K562 (cell line): Measurements from ENCODE around the gene CORO6. TPM values are rescaled to one million over a fixed set of nuclear protein-coding genes. Genes with fewer than 3 reads are reported as not detected.

Source experiments
- ATAC-seq: fragments of 200-7000 bp; cut with Tn5 transposase; 3 replicates; pipeline ENCODE4 v1.9.1; 2020; ENCODE audit warnings: moderate library complexity
- BruUV-seq: library from RNA; stranded (reverse); fragments of 400-500 nt; replicated peaks from 2 replicates; lab custom pipeline; 2021; lab: Mats Ljungman, UMichigan
- CTCF ChIA-PET: fragments of 300-600 bp; formaldehyde crosslinking; extraction: SDS; loops from one replicate; lab custom pipeline; 2021; ENCODE audit warnings: low intra/inter-chr PET ratio; lab: Yijun Ruan, JAX
- POLR2A ChIA-PET: fragments of 300-600, 350-650 bp; sonication (Branson Sonifier 250); formaldehyde crosslinking; extraction: SDS; loops from one replicate; lab custom pipeline; 2021; ENCODE audit warnings: antibody characterized with exemption, inconsistent platforms; lab: Yijun Ruan, JAX
- DNase-seq, 4 experiments: peaks; one replicate each; pipeline versions ENCODE4 v3.0.0 to v3.0.0-alpha.2; 2011 to 2018; ENCODE audit warnings: low spot score in 3 of 4, mixed read lengths in 3 of 4; ENCODE audit errors: extremely low read depth in 1 of 4
- FAIRE-seq: peaks from 2 replicates; lab custom pipeline; 2011; peaks lifted over from hg19 to GRCh38; lab: Jason Lieb, UNC
- H2AFZ ChIP-seq: 2 replicates; pipeline ENCODE4 v1.6.0; 2011; ENCODE audit warnings: low read depth, low read length, control low read depth, inconsistent platforms
- H3K27ac ChIP-seq: fragments of 200-600 bp; 3 replicates; pipeline ENCODE4 v1.8.0; 2011; ENCODE audit warnings: low read depth, mild to moderate bottlenecking, control low read depth, inconsistent platforms, low read length, moderate library complexity, mixed read lengths; ENCODE audit errors: extremely low read depth
- H3K27me3 ChIP-seq, 2 experiments: fragments of 300-600 bp in 1 of 2; 2 replicates in 1 of 2; 3 replicates in 1 of 2; pipeline versions ENCODE4 v1.6.0 to v1.8.0; 2011; ENCODE audit warnings: inconsistent platforms in 2 of 2, low read length in 2 of 2, mild to moderate bottlenecking in 1 of 2, mixed read lengths in 1 of 2, moderate library complexity in 1 of 2; ENCODE audit not compliant: control insufficient read depth in 2 of 2, insufficient read depth in 2 of 2
- H3K36me3 ChIP-seq: fragments of 300-600 bp; 3 replicates; pipeline ENCODE4 v1.8.0; 2011; ENCODE audit warnings: mild to moderate bottlenecking, low read length, inconsistent platforms; ENCODE audit not compliant: control insufficient read depth, insufficient read depth
- H3K4me1 ChIP-seq, 2 experiments: fragments of 200-600 bp in 1 of 2; replicated peaks in 1 of 2; 2 replicates in 1 of 2; 3 replicates in 1 of 2; pipeline versions ENCODE4 v1.5.1 to v1.8.0; 2011; ENCODE audit warnings: inconsistent platforms in 2 of 2, low read length in 2 of 2, mild to moderate bottlenecking in 1 of 2, mixed read lengths in 1 of 2, moderate library complexity in 1 of 2; ENCODE audit not compliant: control insufficient read depth in 2 of 2, insufficient read depth in 2 of 2
- H3K4me2 ChIP-seq: 2 replicates; pipeline ENCODE4 v1.6.1; 2011; ENCODE audit warnings: low read length, control low read depth, inconsistent platforms, mixed read lengths; ENCODE audit not compliant: insufficient read depth
- H3K4me3 ChIP-seq: fragments of 200-600 bp; sonication (generic), shearing (Covaris generic); 2 replicates; pipeline ENCODE4 v1.5.1; 2016; ENCODE audit warnings: control low read depth, inconsistent platforms
- H3K79me2 ChIP-seq: fragments of 200-600 bp; 3 replicates; pipeline ENCODE4 v1.8.0; 2011; ENCODE audit warnings: low read length, inconsistent platforms; ENCODE audit not compliant: control insufficient read depth, insufficient read depth
- H3K9ac ChIP-seq, 2 experiments: 2 replicates each; pipeline versions ENCODE4 v1.6.0 to v1.6.1; 2011; ENCODE audit warnings: low read depth in 2 of 2, low read length in 2 of 2, control low read depth in 1 of 2, inconsistent platforms in 1 of 2, mild to moderate bottlenecking in 1 of 2, mixed read lengths in 1 of 2; ENCODE audit not compliant: insufficient read depth in 1 of 2
- H3K9me1 ChIP-seq: one replicate; pipeline ENCODE4 v1.6.0; 2011; ENCODE audit warnings: inconsistent platforms, mild to moderate bottlenecking, low read length, moderate library complexity; ENCODE audit not compliant: control insufficient read depth, insufficient read depth
- H3K9me3 ChIP-seq: replicated peaks from 2 replicates; pipeline ENCODE4 v1.5.1; 2011; ENCODE audit warnings: low read depth, low read length, inconsistent platforms; ENCODE audit not compliant: control insufficient read depth, insufficient read depth
- H4K20me1 ChIP-seq: replicated peaks from 2 replicates; pipeline ENCODE4 v1.6.1; 2011; ENCODE audit warnings: low read length, inconsistent platforms, mixed read lengths; ENCODE audit not compliant: control insufficient read depth, insufficient read depth
- MCM7 ChIP-seq, 2 experiments: fragments of 450-650 bp; IDR thresholded peaks; 2 replicates each; pipeline ENCODE4 v1.6.1; 2016 to 2018
- MYBL2 ChIP-seq, 2 experiments: fragments of 450-650 bp in 1 of 2; sonication (generic) in 1 of 2; formaldehyde crosslinking in 1 of 2; IDR thresholded peaks; 2 replicates each; pipeline versions ENCODE4 v1.6.1 to v1.8.1; 2017 to 2022; ENCODE audit warnings: borderline replicate concordance in 1 of 2, inconsistent platforms in 1 of 2, low read depth in 1 of 2, mild to moderate bottlenecking in 1 of 2, missing genetic modification reagents in 1 of 2, moderate library complexity in 1 of 2
- MYNN ChIP-seq, 2 experiments: sonication (generic); formaldehyde crosslinking in 1 of 2; IDR thresholded peaks; 2 replicates each; pipeline versions ENCODE4 v1.5.0 to v1.6.1; 2016 to 2020; ENCODE audit warnings: antibody characterized with exemption in 1 of 2, missing genetic modification reagents in 1 of 2
- PHB ChIP-seq: fragments of 250-450 bp; sonication (Bioruptor Pico); IDR thresholded peaks from 2 replicates; pipeline ENCODE4 v1.5.0; 2021
- PHB2 ChIP-seq: fragments of 450-650 bp; IDR thresholded peaks from 2 replicates; pipeline ENCODE4 v1.6.1; 2017; ENCODE audit warnings: low read depth
- RFX1 ChIP-seq: fragments of 450-650 bp; IDR thresholded peaks from 2 replicates; pipeline ENCODE4 v1.6.1; 2016; ENCODE audit warnings: mild to moderate bottlenecking, moderate library complexity
- SRSF9 ChIP-seq: fragments of 200-400 bp; formaldehyde crosslinking; IDR thresholded peaks from 2 replicates; pipeline ENCODE4 v1.6.1; 2017; ENCODE audit warnings: low read depth, low read length, borderline replicate concordance
- ZNF124 ChIP-seq: sonication (generic); formaldehyde crosslinking; IDR thresholded peaks from 2 replicates; pipeline ENCODE4 v1.8.1; 2022; ENCODE audit warnings: missing genetic modification reagents
- ZNF347 ChIP-seq: fragments of 450-650 bp; formaldehyde crosslinking; IDR thresholded peaks from 2 replicates; pipeline ENCODE4 v1.4.0; 2020; ENCODE audit warnings: low read depth, mild to moderate bottlenecking, moderate library complexity
- WGBS: fragments of 100-300 bp; shearing (Covaris generic); methylation state at CpG from one replicate; pipeline ENCODE4 v1.1.6; 2016; ENCODE audit warnings: low coverage, mixed read lengths; ENCODE audit not compliant: insufficient coverage; ENCODE audit errors: missing lambda C conversion rate; 5-methylcytosine and 5-hydroxymethylcytosine counted together
- in situ Hi-C: fragments of 300-500 bp; cut with MboI; formaldehyde crosslinking; loops from 4 replicates; pipeline ENCODE4 v1.15.0; 2018; ENCODE audit warnings: inconsistent platforms, mixed read lengths
- intact Hi-C: fragments of 100-400 bp; cut with micrococcal nuclease; formaldehyde crosslinking; loops from 2 replicates; pipeline ENCODE4 v1.14.2; 2022
- polyA plus RNA-seq, 8 experiments: library from polyadenylated mRNA; depleted of rRNA in 4 of 8; stranded (reverse) in 5 of 8; unstranded in 3 of 8; fragments of >200 nt; fragmentation: Nextera tagmentation in 2 of 8; fragmentation: Illumina TruSeq in 1 of 8; extraction: Ambion mirVana in 2 of 8; extraction: Trizol in 1 of 8; gene quantifications; 2 replicates each; pipeline versions ENCODE4 v1.2.1 to v1.2.3, GENCODE V29; 2011 to 2014; ENCODE audit warnings: inconsistent platforms in 1 of 8, missing spikeins in 1 of 8
- total RNA-seq, 7 experiments: library from RNA; depleted of rRNA in 6 of 7; stranded (reverse); fragments of >200 nt in 6 of 7; fragmentation: Illumina TruSeq in 2 of 7; extraction: Trizol in 2 of 7; gene quantifications; 2 replicates each; pipeline versions ENCODE4 v1.2.1 to v1.2.3, GENCODE V29; 2011 to 2021; ENCODE audit warnings: low replicate concordance in 1 of 7

The CORO6 gene
- total and polyA plus RNA-seq, 9 of the 15 experiments (the other 6 are each of a cell fraction or from before 2014, with no cell fraction given): 0.04 to 11.9 (median 2.4) TPM

DNA sequence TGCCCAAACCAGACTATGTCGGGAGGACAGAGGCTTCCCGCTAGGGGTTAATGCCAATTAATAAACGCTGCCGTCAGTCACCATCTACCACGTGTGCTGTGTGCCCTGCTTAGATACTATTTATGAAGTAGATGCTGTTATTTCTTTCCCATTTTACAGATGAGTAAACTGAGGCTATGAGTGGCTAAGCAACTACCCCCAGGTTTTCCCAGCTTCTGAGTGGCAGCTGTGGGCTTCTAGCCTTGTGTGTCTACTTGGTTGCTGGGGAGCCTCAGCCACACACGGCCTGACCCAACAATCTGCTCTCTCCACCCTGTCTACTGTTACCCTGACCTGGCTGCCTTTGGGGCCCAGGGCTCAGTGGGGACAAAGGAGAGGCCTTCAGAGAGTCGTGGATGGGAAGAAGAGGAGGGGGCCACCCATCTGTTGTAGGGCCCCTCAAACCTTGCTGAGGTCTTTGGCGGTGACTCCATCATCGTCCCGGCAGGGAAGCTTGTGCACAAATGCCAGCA lies 40.4 kb downstream of the CORO6 start (continued):
- no peak for TF ChIP-seq ZNF347 (CRISPR knock-in tag)
- no peak for TF ChIP-seq SRSF9
- no peak for TF ChIP-seq MYBL2 (IDR thresholded peaks at IDR 0.05; ENCODE audit: low read depth)
- TF ChIP-seq MYBL2 (CRISPR knock-in tag; IDR thresholded peaks at IDR 0.05; ENCODE audit: borderline replicate concordance): no peak
- no peak for TF ChIP-seq PHB (CRISPR knock-in tag)
- no peak for TF ChIP-seq PHB2
- no peak for TF ChIP-seq MCM7 (IDR thresholded peaks at IDR 0.05)

DNA sequence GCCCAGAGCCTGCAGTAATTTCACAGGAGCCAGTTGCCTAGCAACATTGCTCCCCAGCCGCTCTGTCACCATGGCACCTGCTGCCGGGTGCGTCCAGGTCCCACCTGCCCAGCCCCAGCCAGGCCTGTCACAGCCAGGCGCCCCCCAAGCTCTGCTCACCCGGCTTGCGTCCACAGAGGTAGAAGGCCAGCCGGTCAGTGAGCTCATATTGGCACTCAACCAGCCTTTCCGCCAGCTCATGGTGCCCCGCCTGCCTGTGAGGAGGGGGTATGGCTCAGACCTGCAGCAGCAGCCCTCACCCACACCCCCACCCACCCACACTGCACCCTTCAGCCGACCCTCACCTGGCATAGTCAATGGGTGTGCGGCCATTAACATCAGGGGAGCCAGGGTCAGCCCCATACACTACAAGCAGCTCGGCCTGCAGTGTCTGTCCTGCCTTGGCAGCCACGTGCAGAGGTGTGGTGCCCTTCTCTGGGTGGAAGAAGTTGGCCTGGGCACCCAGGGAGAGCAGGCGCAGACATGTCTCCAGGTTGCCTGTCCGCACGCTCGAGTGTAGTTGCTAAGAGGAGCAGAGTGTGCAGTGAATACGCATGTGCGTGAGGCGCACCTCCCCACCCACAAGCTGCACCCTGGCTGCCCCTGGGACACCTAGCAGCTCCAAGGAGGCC lies 41.0 kb downstream of the CORO6 start:
- CTCF ChIA-PET: no interaction called here
- Histone ChIP-seq H3K27me3 (no peaks in the 10 kb centered on the region), H3K4me1 (peaks cover 6 to 42% of the 10 kb centered on the region in 2 experiments; a peak in 4 of 5 replicates), H3K4me3 (no peak overlapping the region), H3K36me3 (peaks cover 40% of the 10 kb centered on the region; the same call in 1 of the 3 replicates), H3K9me1 (no peaks in the 10 kb centered on the region)
- intact Hi-C loops: no loop called here
- ATAC-seq: no peak
- TF ChIP-seq ZNF124 (CRISPR knock-in tag): no peak
- peak; percentile 77; the same call in 1 of the 2 replicates for TF ChIP-seq RFX1
- 0 out of 2 replicates have a peak, but pooled peaks have one; percentile 24 for TF ChIP-seq MYNN (IDR thresholded peaks at IDR 0.05)
- no peak for TF ChIP-seq MYNN (CRISPR knock-in tag; IDR thresholded peaks at IDR 0.05)
- TF ChIP-seq, all 486 proteins: peak for 2
- FAIRE-seq: no peak
- POLR2A ChIA-PET: interaction anchor here (0.6 to 1.0 kb wide), 4 partner anchors 9 to 548 kb away, joined by 3 to 4 read pairs (median 4); no protein-coding TSS in a partner anchor
- peaks cover 5% of the 10 kb centered on the region; the same call in 1 of the 3 replicates for H3K79me2 ChIP-seq
- no peak overlapping the region for H3K27ac ChIP-seq
- DNase-seq: no peak
- H3K9me3 ChIP-seq: no peaks in the 10 kb centered on the region
- no peak overlapping the region for H2AFZ ChIP-seq
- 92% methylated on average over 13 of the region's 20 CpGs for WGBS
- BruUV-seq: no TSS peak
- H4K20me1 ChIP-seq: no peaks in the 10 kb centered on the region
- H3K4me2 ChIP-seq: no peak overlapping the region
- in situ Hi-C loops: no loop called here
- no peak overlapping the region; a peak in 1 of 4 replicates for H3K9ac ChIP-seq
